ENCODE measurements around the gene F12. TPM values are rescaled to one million over a fixed set of nuclear protein-coding genes. Genes with fewer than 3 reads are reported as not detected.

The F12 gene
- total RNA-seq, 1 experiment from 2014 or later, result 10.0 TPM

DNA sequence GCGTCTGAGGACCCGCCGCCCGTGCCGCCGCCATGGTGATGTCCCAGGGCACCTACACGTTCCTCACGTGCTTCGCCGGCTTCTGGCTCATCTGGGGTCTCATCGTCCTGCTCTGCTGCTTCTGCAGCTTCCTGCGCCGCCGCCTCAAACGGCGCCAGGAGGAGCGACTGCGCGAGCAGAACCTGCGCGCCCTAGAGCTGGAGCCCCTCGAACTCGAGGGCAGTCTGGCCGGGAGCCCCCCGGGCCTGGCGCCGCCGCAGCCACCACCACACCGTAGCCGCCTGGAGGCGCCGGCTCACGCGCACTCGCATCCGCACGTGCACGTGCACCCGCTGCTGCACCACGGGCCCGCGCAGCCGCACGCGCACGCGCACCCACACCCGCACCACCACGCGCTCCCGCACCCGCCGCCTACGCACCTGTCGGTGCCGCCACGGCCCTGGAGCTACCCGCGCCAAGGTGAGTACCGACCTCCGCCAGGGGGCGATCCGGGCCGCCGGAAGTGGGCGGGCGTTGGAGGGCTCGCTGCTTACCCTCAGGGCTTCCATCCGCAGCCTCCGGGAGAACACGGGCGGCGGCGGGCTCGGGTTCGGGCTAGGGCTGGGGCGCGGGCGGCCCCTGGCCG is 45.8 kb upstream of the F12 start (continued):
- TF ChIP-seq, protein P1, sequence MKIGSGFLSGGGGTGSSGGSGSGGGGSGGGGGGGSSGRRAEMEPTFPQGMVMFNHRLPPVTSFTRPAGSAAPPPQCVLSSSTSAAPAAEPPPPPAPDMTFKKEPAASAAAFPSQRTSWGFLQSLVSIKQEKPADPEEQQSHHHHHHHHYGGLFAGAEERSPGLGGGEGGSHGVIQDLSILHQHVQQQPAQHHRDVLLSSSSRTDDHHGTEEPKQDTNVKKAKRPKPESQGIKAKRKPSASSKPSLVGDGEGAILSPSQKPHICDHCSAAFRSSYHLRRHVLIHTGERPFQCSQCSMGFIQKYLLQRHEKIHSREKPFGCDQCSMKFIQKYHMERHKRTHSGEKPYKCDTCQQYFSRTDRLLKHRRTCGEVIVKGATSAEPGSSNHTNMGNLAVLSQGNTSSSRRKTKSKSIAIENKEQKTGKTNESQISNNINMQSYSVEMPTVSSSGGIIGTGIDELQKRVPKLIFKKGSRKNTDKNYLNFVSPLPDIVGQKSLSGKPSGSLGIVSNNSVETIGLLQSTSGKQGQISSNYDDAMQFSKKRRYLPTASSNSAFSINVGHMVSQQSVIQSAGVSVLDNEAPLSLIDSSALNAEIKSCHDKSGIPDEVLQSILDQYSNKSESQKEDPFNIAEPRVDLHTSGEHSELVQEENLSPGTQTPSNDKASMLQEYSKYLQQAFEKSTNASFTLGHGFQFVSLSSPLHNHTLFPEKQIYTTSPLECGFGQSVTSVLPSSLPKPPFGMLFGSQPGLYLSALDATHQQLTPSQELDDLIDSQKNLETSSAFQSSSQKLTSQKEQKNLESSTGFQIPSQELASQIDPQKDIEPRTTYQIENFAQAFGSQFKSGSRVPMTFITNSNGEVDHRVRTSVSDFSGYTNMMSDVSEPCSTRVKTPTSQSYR (CRISPR knock-in tag; IDR thresholded peaks at IDR 0.05), result no peak; the same call in 1 of the 2 replicates
- TF ChIP-seq ZNF263 (CRISPR knock-in tag; IDR thresholded peaks at IDR 0.05; ENCODE audit: low read depth) (no peak), ZNF416 (CRISPR knock-in tag; IDR thresholded peaks at IDR 0.05) (peak; percentile 96), FOXJ3 (CRISPR knock-in tag; IDR thresholded peaks at IDR 0.05; ENCODE audit: borderline replicate concordance) (no peak), HMGA2 (CRISPR knock-in tag; IDR thresholded peaks at IDR 0.05) (no peak), NFE2L1 (CRISPR knock-in tag; IDR thresholded peaks at IDR 0.05) (peak; percentile 90), SP1 (CRISPR knock-in tag; conservative IDR thresholded peaks at IDR 0.05) (peak; percentile 92), MXD4 (CRISPR knock-in tag; IDR thresholded peaks at IDR 0.05; ENCODE audit: borderline replicate concordance) (no peak), EMX1 (CRISPR knock-in tag; IDR thresholded peaks at IDR 0.05) (peak; percentile 94), IRF2 (CRISPR knock-in tag; IDR thresholded peaks at IDR 0.05; ENCODE audit: borderline replicate concordance, low read depth) (no peak), CREB1 (CRISPR knock-in tag; IDR thresholded peaks at IDR 0.05) (no peak), RORB (CRISPR knock-in tag; IDR thresholded peaks at IDR 0.05) (no peak), ELF4 (CRISPR knock-in tag; IDR thresholded peaks at IDR 0.05; ENCODE audit: low read depth) (peak; percentile 86; the same call in 1 of the 2 replicates), CTCF (IDR thresholded peaks at IDR 0.05) (peak; percentile 43), NR2C2 (CRISPR knock-in tag; IDR thresholded peaks at IDR 0.05) (0 out of 2 replicates have a peak, but pooled peaks have one; percentile 9), CREM (CRISPR knock-in tag; IDR thresholded peaks at IDR 0.05) (no peak; the same call in 1 of the 2 replicates), ZNF396 (CRISPR knock-in tag; IDR thresholded peaks at IDR 0.05; ENCODE audit: borderline replicate concordance) (no peak), NFATC4 (CRISPR knock-in tag; IDR thresholded peaks at IDR 0.05) (peak; percentile 84)
- TF ChIP-seq, protein P2, sequence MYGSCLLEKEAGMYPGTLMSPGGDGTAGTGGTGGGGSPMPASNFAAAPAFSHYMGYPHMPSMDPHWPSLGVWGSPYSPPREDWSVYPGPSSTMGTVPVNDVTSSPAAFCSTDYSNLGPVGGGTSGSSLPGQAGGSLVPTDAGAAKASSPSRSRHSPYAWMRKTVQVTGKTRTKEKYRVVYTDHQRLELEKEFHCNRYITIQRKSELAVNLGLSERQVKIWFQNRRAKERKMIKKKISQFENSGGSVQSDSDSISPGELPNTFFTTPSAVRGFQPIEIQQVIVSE (CRISPR knock-in tag; IDR thresholded peaks at IDR 0.05; ENCODE audit: borderline replicate concordance), result no peak
- TF ChIP-seq, protein P3, sequence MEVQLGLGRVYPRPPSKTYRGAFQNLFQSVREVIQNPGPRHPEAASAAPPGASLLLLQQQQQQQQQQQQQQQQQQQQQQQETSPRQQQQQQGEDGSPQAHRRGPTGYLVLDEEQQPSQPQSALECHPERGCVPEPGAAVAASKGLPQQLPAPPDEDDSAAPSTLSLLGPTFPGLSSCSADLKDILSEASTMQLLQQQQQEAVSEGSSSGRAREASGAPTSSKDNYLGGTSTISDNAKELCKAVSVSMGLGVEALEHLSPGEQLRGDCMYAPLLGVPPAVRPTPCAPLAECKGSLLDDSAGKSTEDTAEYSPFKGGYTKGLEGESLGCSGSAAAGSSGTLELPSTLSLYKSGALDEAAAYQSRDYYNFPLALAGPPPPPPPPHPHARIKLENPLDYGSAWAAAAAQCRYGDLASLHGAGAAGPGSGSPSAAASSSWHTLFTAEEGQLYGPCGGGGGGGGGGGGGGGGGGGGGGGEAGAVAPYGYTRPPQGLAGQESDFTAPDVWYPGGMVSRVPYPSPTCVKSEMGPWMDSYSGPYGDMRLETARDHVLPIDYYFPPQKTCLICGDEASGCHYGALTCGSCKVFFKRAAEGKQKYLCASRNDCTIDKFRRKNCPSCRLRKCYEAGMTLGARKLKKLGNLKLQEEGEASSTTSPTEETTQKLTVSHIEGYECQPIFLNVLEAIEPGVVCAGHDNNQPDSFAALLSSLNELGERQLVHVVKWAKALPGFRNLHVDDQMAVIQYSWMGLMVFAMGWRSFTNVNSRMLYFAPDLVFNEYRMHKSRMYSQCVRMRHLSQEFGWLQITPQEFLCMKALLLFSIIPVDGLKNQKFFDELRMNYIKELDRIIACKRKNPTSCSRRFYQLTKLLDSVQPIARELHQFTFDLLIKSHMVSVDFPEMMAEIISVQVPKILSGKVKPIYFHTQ (CRISPR knock-in tag; IDR thresholded peaks at IDR 0.05), result no peak
- TF ChIP-seq, protein P4, sequence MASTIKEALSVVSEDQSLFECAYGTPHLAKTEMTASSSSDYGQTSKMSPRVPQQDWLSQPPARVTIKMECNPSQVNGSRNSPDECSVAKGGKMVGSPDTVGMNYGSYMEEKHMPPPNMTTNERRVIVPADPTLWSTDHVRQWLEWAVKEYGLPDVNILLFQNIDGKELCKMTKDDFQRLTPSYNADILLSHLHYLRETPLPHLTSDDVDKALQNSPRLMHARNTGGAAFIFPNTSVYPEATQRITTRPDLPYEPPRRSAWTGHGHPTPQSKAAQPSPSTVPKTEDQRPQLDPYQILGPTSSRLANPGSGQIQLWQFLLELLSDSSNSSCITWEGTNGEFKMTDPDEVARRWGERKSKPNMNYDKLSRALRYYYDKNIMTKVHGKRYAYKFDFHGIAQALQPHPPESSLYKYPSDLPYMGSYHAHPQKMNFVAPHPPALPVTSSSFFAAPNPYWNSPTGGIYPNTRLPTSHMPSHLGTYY (CRISPR knock-in tag; IDR thresholded peaks at IDR 0.05), result peak; percentile 88
- TF ChIP-seq, protein P5, sequence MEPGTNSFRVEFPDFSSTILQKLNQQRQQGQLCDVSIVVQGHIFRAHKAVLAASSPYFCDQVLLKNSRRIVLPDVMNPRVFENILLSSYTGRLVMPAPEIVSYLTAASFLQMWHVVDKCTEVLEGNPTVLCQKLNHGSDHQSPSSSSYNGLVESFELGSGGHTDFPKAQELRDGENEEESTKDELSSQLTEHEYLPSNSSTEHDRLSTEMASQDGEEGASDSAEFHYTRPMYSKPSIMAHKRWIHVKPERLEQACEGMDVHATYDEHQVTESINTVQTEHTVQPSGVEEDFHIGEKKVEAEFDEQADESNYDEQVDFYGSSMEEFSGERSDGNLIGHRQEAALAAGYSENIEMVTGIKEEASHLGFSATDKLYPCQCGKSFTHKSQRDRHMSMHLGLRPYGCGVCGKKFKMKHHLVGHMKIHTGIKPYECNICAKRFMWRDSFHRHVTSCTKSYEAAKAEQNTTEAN (CRISPR knock-in tag; IDR thresholded peaks at IDR 0.05), result 0 out of 2 replicates have a peak, but pooled peaks have one; percentile 46
- TF ChIP-seq, protein P6, sequence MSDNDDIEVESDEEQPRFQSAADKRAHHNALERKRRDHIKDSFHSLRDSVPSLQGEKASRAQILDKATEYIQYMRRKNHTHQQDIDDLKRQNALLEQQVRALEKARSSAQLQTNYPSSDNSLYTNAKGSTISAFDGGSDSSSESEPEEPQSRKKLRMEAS (CRISPR knock-in tag; IDR thresholded peaks at IDR 0.05), result peak; percentile 56; the same call in 1 of the 2 replicates
- TF ChIP-seq, protein P7, sequence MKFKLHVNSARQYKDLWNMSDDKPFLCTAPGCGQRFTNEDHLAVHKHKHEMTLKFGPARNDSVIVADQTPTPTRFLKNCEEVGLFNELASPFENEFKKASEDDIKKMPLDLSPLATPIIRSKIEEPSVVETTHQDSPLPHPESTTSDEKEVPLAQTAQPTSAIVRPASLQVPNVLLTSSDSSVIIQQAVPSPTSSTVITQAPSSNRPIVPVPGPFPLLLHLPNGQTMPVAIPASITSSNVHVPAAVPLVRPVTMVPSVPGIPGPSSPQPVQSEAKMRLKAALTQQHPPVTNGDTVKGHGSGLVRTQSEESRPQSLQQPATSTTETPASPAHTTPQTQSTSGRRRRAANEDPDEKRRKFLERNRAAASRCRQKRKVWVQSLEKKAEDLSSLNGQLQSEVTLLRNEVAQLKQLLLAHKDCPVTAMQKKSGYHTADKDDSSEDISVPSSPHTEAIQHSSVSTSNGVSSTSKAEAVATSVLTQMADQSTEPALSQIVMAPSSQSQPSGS (CRISPR knock-in tag; IDR thresholded peaks at IDR 0.05; ENCODE audit: borderline replicate concordance, low read depth), result no peak
- TF ChIP-seq, protein P8, sequence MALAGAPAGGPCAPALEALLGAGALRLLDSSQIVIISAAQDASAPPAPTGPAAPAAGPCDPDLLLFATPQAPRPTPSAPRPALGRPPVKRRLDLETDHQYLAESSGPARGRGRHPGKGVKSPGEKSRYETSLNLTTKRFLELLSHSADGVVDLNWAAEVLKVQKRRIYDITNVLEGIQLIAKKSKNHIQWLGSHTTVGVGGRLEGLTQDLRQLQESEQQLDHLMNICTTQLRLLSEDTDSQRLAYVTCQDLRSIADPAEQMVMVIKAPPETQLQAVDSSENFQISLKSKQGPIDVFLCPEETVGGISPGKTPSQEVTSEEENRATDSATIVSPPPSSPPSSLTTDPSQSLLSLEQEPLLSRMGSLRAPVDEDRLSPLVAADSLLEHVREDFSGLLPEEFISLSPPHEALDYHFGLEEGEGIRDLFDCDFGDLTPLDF (CRISPR knock-in tag; IDR thresholded peaks at IDR 0.05), result no peak

Measured in WTC11 (cell line).